ENCODE measurements around the gene WWOX.

The WWOX gene

DNA sequence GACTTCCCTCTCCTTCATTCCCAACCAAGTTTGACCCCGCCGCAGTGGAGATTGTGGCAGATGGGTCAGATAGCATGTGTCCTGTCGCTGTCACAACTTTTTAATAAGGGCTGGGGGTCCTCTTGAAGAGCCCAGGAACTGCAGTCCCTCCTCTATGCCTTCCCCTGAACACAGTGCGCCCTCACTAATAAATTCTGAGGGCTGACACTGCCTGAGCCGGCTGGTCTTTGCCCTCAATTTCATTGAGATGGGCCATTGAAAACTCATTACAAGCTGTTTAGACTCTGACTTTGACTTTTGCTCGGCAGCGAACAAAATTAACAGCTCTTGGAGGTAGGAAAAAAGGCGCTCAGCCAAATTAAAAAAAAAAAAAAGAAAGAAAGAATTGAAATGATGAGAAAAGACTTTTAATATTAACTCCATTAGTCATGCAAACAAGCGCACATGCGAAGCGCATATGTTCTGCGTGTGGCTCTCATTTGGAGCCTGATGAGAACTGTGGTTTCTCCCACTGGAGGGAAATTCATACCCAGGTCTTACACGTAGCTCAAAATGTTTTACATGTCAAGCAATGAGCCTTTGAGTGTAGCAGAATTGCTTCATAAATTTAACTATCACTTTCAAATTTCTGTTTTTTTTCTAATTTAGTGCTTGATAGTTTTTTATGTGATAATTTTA is 704.7 kb downstream of the WWOX start:
- DNase-seq (ENCODE audit: low spot score): no peak

DNA sequence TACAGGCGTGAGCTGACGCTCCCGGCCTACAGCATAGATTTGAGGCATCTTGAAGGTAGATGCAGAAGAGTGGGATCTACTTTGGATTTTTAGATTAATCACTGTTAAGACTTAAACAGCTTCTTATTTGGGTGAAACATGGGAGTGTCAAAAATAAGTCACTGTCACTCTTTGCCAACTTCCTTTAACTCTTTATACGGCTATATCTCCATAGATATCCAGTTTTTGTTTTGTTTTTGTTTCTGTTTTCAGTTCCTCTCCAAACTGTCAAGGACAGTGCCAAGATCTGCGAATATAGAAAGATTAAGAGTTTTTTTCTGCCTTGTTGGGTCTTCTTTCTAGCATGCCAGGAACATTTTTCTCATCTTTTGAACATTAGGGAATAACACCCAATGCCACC is 706.1 kb downstream of the WWOX start:
- DNase-seq (ENCODE audit: low spot score): no peak

DNA sequence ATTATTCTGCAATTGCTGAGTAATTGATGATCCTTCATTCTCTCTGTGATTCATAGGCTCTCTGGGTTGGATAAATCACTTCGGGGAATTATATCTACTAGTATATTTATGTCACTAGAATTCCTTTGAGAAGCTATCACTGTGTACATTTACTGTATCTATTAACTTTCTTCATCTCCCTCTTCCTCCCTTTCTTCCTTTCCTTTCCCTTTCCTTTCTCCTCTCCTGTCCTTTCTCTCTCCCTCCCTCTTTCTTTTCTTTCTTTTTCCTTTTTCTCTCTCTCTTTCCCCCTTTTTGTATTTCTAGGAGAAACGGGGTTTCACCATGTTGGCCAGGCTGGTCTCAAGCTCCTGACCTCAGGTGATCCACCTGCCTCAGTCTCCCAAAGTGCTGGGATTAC is 711.8 kb downstream of the WWOX start:
- no peak for DNase-seq (ENCODE audit: low spot score)

DNA sequence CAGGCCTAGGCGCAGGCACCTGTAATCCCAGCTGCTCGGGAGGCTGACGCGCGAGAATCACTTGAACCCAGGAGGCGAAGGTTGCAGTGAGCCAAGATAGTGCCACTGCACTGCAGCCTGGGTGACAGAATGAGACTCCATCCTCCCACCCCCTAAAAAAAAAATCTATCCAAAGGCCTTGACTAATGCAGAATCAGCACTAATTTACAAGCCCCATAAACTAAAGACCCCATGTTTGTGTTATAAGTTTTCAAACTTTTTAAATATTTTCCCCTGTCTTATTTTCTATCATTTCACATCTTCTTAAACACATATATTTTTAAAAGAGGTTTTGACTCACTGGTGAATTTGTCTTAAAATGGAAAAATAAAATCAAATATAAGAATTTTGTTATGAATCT is 713.1 kb downstream of the WWOX start:
- DNase-seq (ENCODE audit: low spot score): no peak

DNA sequence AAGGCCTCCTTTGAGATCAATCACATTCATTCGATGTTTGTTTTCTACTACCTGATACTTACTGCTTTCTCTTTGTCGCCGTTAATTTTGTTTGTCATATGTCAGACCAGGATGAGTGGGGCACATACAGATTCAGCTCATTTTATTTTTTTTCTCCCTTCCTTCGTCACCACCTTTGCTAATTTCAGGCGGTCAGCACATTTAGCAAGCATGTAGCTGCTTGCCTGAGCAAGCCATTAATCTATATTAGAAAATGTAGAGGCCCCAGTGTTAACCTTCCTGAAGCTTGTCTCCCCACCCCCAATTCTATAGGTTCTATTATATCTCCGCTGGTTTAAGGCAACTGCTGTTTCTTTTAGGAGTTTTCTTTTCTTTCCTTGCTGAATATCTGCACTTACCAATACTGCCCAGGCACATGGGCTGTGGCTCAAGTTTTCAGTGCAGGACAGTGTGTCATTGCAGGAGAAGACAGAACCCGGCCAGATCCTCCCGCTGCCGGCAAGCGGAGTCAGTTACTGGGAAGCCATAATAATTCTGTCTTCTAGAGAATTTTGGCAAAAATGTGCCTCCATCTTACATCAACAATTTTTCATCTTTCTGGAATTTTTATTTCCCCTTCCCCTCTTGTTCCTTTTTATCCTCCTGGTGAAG is 714.3 kb downstream of the WWOX start:
- no peak for DNase-seq (ENCODE audit: low spot score)

DNA sequence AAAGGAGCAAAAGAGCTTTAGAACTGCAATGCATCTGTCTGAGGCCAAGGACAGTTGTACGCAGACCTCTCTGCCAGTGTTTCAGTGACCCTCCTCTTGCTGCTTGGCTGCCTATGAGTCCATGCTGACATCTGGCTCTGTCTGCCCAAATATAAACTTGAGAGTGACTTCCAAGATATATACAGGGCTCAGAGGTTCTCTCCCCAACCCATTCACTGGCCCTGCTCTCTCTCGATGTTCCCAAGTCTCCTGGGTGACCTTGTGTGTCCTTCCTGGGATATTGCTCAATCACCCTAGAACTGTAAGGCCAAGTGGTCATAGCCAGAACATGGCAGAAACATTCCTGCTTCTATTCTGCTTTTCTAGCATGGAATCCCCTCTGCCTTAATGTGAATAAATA is 716.3 kb downstream of the WWOX start:
- no peak for DNase-seq (ENCODE audit: low spot score)

DNA sequence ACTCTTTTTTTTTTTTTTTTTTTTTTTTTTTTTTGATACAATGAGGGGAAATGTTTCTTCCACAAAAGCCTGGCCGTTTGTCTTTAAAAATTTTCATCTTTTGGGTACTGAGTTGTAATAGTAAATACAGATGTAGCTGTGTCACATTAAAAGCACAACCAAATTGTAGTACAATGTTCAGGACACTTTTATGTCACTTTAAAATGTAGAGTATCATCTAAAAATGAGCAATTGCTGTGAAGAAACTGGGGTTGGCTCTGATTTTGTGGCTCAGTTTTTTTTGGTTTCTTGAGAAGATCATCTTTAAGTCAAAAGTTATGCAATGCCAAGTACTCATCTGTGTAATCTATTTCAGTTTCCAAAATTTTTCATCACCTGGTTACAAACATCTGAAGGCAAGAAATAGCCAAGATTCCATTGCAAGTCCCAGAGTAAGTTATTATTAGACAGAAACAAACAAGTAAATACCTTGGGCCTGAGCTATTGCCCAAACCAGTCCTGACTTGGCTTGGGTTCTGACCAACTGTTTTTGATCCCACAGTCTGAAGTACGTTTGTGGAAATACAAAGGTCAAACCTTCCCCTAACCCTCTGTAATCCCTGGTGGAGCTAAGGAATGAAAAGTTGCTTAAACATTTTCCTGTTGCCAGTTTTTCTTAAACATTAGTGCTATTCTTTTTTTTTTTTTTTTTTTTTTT is 717.2 kb downstream of the WWOX start:
- no peak for DNase-seq (ENCODE audit: low spot score)

DNA sequence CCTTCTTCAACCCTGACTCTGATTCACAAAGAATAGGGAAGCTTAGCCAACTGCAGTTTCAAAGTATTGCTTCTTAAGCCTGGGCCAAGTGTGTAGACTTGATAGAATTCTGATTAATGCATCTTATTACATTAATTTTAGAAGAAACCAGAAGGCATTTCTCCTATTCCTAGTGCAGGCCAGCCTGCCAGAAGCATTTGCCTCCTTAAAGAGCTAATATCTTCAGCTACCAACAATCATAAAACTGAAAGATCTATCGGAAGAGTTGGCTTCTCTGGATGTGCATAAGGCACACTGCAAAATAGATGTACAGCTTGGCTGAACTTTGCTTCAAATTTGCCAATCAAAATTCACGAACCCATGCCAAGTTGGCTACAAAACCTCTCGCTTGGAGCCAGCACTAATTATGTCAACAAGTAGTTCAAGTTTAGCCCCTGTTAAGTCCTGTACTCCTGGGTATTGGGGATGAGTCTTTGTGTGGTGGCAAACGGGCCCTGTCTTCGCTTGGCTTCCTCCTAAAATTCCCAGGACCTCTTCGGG is 717.8 kb downstream of the WWOX start:
- DNase-seq (ENCODE audit: low spot score): no peak

DNA sequence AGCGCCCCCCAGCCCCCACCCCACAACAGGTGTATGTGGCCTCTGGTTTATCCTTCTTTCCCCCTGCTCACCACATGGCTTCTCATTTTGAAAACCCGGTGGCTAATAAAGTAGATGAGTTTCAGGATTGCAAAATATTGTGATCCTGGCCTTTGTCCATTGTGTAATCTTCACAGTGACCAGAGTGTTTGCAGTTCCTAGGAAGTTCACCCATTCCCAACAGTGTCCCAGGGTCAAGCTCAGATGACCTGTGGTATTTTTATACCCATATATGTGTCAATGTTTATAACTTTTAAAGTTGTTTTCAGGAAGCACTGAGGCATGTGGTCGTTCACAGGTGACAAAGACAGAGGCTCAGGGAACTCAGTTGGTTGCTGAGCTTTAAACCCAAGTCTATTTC is 721.9 kb downstream of the WWOX start:
- DNase-seq (ENCODE audit: low spot score): no peak

DNA sequence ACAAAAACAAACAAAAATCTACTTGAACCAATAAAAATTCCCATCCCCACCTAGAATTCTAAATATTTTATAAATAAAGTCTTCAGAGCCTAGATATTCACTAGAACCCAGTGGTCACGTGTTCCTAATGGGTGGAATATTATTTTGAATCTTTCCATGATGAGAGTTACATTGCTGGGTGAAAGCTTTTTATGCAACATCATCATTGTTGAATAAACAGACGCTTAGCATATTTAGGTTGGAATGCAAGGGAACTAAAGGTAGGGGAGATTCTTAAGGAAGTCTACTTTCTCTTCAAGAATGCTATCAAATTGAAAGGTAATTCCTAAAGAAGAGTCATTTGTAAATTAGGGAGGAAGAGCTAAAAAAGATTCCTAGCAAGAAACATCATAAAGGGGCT is 723.1 kb downstream of the WWOX start:
- DNase-seq (ENCODE audit: low spot score): no peak

DNA sequence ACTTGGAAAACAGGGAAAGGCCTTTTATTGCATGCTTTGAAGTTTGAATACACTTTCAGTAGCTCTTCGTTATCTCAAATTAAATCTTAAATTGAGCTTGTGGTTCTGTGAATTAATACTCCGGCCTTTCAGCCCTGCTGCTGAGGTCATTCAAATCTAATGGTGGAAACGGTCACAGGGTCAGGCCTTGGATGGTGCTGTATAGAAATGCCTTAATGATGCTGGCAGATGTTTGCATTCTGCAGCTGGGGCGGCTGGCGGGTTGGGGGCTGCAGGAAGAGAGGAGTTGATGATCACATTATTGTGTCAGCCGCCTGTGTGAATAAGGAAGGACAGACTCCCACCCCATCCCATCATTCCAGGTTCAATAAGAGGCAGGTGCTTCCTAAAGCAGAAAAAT is 723.6 kb downstream of the WWOX start:
- DNase-seq (ENCODE audit: low spot score): no peak

DNA sequence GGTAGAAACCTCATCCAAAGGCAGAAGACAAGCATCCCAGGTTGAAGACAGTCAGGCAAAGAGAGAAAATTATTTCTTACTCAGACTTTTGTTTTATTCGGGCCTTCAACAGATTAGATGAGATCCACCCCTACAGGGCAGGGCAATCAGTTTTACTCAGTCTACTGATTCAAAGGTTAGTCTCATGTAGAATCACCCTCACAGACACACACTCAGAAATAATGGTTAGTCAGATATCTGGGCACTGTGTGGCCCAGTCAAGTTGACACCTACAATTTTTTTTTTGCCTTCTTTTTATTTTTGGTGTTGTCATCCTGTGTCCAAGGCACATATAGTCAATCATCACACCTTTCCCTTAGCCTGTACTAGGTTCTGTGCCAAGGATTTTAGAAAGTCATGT is 729.8 kb downstream of the WWOX start:
- no peak for DNase-seq (ENCODE audit: low spot score)

DNA sequence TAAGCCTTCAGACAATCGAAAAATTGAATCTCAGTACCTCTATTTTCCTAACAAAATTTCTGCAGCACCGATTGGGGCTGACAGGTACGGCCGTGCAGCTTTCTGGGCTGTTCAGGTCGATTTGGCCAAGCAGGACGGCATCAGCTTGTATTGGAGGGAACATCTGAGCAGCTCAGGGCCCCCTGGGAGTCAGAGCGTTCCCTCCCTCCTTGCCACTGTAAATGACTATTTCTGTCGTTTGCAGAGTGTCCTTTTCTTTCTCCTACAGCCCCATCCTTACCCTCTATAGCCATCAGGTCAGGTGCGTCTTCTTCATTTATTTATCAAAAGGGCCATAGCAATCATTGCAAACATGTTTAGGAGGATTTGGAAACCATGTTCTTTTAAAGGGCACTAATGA is 731.1 kb downstream of the WWOX start:
- DNase-seq (ENCODE audit: low spot score): no peak

DNA sequence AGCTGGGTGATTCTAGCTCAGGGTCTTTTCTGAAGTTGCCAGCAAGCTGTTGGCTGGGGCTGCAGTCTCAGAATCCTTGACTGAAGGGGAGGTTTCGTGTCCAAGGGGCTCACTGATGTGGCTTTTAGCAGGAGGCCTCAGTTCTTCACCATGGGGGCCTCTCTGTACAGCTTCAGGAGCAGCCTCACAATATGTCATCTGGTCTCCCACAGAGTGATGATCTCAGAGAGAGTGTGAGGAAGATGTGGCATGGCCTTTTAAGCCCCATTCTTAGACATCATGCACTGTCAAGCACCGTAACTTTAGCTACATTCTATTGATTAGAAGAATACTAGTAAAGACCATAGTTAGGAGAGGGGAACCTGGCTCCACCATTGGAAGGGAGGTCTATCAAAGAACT is 732.6 kb downstream of the WWOX start:
- no peak for DNase-seq (ENCODE audit: low spot score)

DNA sequence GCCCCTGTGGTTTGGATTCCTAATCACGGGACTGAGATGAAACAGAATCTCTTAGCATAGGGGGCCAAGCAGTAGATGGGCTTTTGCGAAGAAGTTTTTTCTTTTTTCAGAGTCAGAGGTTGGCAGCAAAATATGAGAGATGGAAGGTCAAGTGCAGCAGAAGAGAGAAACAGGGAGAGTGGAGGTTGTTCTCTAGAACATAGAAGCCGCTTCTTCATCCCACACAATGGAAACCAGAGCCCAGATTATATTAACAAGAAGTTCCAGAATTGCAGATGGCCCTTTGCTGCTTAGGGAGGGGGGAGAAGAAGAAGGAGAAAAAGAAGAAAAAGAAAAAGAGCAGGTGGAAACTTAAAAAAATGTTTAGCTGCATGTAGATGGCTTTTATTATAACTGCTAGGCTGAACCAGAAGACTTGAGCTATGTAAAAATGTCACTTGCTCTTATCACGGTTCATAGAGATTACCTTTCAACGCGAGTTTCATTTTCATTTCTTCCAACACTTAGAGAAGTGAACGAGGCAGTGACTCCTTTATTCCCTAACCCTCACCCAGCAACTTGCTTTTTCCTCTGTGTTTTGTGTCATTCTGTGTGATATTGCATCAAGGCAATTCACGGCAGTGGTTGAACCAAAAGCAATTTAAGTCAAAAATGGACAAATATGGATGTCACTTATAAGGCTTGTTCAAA is 737.5 kb downstream of the WWOX start:
- DNase-seq (ENCODE audit: low spot score): no peak

DNA sequence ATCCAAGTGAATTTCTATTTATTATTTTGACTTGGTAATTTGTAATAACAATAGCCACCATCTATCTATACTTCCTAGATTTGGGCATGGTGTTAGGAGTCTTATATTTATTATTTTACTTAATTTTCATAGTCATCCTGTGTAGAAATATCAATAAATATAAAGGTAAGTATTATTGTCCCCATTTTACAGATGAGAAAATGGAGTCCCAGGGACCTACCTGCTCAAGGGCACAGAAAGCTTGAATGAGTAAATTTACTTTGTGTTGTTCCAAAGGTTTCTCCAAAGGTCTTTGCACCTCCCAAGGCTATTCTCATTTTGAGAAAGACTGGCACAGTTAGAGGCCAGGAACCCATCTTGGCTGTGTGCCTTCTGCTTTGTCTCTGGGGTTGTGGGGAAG is 738.3 kb downstream of the WWOX start:
- DNase-seq (ENCODE audit: low spot score): no peak

DNA sequence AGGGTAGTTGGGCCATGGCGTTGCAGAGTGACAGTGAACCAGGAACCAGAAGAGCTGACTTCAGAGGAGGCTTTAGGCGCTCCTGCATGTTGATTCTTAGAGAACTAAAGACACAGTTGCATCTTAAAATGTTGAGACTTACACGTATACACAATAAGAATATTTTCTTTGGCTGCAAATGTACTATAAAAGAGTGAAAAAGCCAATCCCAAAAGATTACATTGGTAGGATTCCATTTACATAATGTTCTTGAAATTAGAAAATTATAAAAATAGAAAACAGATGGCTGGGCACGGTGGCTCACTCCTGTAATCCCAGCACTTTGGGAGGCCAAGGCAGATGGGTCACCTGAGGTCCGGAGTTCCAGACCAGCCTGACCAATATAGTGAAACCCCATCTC is 738.8 kb downstream of the WWOX start:
- no peak for DNase-seq (ENCODE audit: low spot score)

DNA sequence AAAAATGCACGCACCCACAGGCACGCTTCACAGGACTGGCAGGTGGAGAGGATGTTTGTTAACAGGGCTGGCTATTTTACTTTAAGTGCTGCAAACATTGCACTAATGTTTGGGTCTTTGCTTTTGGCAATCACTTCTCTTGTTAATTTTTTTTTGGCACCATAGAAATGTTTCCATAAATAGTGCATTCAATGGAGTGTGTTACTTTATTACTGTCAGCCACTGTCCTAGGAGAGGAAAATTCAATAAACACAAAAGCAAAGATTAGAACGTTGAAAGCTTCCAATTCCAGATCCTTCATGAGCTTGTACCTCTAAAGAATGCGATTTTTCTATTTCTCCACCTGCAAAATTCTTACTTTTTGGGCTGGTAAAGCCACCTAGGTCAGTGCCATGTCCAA is 743.5 kb downstream of the WWOX start:
- DNase-seq (ENCODE audit: low spot score): no peak

DNA sequence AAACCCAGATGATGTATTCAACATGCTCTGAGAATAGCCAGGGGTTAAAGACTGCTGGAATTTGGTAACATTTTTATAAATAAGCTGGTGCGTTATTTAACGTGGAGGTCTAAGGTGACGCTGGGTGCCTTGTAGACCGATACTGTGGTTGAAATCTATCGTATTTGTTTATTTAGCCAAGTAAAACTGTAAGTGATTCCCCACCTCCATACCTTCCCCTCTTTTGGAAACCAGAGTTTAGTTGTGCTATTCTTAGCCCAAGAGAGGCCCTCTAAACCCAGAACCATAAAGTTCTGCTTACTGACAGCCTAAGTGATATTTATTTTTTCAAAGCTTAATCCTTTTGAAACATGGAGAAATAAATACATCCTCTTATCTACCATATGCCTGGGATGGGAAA is 744.5 kb downstream of the WWOX start:
- no peak for DNase-seq (ENCODE audit: low spot score)

DNA sequence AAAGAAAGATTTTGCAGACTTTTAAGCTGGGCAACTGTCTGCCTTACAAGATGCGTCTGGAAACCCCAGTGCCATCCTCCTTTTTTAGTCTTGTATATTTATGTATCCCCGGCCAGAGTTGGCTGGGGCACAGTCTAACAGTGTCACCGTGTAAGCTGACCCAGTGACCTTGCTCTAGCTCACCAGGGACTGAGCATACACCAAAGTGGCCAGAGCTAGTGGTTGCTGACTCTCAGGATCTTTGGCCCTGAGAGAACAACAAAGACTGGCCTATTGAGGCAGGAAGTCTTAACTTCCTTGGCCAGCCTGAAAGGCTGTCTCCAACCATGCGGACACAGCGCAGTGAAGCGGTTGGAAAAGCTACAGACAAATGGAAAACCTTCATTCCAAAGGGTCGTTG is 745.2 kb downstream of the WWOX start:
- no peak for DNase-seq (ENCODE audit: low spot score)

DNA sequence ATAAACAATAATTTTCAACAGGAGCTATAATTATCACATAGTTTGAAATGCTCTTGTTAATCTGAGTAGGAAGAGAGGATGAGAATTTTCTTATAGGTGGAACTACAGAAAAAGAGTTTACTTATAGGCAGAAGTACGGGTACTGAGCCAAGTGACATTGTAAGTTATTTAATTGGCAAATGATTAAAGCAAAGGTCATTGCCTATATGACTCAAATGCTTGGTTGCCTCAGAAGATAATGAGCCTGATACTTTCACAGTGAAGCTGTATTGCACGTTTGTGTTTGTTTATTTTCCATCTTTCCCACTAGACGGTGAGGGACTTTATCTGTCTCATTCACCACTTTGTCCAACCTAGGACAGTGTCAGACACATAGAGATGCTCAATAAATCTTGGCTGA is 751.8 kb downstream of the WWOX start:
- DNase-seq (ENCODE audit: low spot score): no peak

DNA sequence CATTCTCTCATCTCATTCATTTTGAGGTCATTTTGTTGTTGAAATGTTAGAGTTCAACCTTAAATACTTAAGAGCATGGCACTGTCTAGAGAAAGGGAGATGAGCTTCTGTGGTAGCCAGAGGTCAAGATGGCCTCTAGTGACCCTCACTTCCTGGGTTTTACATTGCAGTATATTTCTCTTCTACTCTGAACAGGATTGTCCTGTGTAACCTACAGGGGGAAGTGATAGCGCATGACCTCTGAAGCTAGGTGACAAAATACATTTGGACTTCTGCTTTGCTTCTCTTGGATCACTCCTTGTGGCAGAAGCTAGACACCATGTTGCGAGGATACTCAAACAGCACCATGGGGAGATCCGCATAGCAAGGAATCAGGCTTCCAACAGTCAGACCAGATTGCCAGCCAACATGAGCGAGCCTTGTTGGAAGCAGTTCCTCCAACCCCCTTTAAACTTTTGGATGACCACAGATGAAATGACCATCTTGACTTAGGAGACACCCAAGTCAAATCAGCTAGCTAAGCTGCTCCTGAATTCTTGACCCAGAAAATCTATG is 752.7 kb downstream of the WWOX start:
- DNase-seq (ENCODE audit: low spot score): no peak

DNA sequence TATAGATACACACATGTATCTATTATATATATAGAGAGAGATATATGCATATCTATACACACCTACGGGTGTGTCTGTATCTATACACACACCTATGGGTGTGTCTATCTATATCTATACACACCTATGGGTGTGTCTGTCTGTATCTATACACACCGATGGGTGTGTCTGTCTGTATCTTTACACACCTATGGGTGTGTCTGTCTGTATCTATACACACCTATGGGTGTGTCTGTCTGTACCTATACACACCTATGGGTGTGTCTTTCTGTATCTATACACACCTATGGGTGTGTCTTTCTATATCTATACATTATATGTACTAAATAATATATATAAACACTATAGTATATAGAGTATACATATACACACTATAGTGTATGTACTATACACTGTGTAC is 762.6 kb downstream of the WWOX start:
- no peak for DNase-seq (ENCODE audit: low spot score)
